HL-60/S4 (cell line): Measurements from ENCODE around the gene SKAP2.
"Not testable (repeated sequence)": the region's sequence is repeated elsewhere in the genome, so short reads cannot be mapped to it uniquely, and the experiment has no call there.

Source experiments
- in situ Hi-C: fragments of 300-500 bp; cut with MboI; formaldehyde crosslinking; loops from 2 replicates; pipeline ENCODE4 v1.14.3; 2022; ENCODE audit warnings: low sequenced_read_pairs

The SKAP2 gene

DNA sequence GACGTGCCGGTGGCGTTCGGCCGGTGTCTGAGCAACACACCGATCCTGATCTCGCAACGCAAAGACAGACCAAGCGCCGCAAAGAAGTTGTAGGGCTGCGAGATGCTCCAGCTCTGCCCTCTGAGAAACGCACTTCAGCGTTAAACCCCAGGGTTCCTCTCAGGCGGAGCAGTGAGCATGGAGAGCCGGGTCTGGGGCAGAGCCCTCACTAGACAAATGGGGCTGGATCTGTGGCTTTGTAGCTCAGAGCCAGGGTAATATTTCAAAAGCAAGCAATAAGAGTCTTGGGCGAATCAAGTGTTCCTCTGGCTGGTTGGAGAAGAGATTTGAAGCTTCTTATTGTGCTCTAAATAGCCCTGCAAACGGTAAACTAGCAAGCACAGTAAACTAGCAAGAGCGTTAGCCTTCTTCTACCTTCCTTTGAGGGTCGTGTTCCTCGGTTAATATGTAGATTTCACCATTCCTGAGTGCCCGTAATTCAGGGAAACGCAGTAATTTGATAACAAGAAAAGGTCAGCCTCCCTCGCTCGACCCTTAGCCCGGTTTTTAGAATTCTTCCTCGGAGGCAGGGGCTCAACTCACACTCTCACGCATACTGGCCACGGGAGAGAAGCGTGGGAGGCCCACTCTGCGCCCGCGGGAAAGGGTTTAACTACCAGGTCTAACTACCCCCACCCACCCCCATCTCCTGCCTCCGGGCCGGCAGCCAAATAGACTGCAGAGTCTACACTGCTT is 6.7 kb downstream of the SKAP2 start:
- in situ Hi-C loops = no loop called here

DNA sequence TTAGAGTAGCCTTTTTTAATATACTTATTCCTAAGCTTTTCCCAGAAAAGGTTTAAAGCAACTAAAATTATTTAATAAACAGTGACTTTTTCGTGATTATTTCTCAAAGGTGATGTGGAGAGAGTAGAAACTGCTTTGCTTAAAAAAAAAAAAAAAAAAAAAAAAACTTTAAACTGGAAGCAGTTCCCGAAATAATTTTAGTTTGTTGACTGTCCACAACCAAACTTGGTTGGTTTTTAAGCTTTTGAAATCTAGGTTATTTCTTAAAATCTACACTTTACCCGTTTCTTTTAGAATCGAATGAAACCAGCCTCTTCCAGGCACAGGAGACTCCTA is 7.3 kb downstream of the SKAP2 start:
- in situ Hi-C loops = no loop called here

DNA sequence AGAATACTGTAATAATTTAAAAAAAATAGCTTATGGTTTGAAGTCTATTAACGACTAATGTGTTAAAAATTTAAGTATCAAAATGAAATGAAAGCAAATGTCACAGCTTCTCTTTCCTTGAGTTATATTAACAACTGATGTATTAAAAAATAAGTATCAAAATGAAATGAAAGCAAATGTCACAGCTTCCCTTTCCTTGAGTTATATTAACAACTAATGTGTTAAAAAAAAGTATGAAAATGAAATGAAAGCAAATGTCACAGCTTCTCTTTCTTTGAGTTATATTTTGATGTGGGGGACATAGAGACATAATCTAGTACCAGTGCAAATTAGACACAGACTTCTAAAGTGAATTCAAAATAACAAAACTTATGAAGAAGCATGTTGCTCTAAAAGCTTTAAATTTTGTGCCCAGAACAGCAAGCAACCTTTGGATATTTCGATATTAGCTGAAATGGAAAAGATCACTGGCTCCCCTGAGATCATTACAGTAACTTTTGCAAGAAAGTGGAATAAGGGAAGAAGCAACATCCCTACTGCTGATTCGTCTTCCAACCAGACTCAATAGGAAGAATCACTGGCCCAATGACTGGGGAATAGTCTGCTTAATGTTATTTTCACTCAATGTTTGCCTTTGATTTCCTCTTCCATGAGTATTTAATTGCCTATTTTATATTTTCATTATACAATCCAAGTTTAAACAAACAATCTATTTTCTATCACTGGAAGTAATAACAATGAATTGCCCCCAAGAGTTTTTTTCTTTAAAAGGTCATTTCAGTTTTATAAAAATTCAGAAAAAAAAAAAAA is 8.0 kb downstream of the SKAP2 start:
- in situ Hi-C loops = no loop called here

DNA sequence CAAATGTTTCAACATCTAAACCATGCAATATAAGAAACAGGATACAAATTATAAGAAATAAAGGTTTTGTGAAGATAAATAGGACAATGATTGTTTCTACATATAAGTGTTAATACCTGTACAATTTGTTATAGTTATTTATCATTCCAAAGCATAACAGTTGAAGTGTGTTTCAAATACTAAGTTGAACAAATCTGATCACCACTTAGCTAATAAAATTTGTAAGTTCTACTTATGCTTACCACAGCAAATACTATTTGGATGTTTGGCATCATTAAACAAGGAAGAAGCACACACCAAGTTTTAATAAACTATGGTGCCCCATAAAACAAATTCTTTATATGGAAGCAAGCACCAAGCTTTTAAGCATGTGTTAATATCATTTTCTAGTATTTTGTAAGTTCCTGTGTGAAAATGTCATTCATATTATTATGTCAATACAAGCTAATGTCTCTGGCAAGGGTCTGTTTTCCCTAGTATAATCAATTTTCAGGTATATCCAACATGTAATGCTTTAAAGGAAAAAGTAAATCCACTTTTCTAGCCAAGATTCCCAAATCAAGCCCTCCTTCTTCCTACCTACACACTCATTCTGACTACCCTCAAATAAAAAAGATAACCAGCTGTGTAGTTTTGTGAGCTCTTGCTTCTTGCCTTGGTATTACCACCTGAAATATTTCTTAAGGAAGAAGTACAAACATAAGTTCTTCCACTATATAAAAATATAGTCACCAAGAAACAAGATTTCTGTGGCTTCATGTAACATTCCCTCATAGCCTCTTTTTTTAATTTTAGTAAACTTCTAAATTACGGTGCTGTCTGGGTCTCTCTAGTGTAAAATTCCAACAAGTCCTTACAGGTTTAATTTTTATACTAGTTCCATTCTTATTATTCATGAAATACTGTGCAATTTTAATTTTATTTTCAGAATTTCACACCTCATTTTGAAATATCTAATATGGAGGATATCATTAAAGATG is 9.2 kb downstream of the SKAP2 start:
- in situ Hi-C loops = no loop called here

DNA sequence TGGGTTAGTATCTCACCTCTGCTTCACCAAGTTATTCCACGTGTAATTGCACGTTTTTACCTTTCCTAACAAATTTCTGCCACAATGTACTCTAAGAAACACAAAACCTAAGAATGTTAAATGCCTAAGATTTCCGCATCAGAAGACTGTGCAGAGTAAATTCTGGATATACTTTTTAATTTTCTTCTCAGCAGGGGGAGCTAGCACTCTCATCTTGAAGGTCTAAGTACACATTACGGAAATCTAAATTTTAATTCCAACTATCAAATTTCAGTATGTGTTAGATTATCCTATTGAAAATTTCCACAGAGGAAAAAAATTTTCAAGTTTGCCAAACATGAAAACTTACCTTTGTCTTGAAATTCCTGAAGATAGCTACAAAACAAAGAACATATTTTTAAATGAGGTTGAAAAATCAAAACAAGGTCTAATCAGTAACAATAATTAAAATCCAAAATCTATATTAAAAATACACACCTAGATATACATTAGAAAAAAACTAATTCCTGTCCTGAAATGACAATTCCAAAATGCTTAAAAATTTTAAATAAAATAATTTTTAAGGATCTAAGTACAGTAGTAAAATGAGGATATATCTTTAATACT is 10.5 kb downstream of the SKAP2 start:
- in situ Hi-C loops = no loop called here

DNA sequence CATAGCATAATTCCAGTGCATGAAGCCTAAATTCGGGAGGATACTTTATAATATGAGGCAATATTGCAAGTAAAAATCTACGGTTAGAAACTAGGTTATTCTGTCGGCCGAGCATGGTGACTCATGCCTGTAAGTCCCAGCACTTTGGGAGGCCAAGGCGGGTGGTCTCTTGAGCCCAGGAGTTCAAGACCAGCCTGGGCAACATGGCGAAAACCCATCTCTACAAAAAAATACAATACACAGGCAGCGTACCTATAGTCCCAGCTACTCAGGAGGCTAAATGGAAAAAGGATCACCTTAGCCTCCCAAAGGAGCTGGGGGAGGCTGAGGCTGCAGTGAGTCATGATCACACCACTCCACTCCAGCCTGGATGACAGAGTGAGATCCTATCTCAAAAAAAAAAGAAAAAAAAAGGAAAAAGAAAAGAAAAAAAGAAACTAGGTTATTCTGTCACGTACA is 14.2 kb downstream of the SKAP2 start:
- in situ Hi-C loops = no loop called here

DNA sequence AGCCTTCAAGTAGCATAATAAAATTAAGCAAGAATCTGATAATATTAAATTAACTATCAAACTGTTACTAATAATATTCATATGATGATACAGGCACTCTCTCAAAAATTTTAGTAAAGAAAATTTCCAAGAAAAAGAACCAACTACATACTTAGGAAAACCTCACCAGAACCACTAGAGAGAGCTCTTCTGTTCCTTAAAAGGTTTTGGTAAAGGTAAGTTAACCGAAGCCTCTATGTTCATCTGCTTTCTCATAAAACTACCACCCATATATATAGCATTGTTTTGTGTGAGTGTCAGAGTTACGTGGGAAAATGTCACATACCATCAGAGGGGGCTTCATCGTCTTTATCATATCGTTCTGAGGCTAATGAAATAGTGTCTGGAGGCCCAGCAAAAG is 20.7 kb downstream of the SKAP2 start:
- in situ Hi-C loops = no loop called here

DNA sequence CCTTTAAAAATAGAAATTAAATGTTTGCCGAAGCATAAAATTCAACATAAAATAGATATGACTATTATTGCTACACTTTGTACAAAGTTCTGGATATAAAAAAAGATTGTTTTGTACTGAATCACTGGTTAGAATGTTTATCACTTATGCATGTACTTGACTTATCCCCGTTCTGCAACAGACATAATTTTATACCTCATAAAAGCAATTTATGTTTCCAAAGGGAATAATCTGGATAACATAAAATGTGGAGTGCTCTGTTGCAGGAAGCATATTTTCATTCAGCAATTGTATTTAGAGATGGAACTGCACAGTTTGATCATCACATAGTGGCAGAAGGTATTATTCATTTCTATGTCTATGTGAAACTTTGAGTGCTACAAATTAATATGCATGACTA is 21.5 kb downstream of the SKAP2 start:
- in situ Hi-C loops = no loop called here

DNA sequence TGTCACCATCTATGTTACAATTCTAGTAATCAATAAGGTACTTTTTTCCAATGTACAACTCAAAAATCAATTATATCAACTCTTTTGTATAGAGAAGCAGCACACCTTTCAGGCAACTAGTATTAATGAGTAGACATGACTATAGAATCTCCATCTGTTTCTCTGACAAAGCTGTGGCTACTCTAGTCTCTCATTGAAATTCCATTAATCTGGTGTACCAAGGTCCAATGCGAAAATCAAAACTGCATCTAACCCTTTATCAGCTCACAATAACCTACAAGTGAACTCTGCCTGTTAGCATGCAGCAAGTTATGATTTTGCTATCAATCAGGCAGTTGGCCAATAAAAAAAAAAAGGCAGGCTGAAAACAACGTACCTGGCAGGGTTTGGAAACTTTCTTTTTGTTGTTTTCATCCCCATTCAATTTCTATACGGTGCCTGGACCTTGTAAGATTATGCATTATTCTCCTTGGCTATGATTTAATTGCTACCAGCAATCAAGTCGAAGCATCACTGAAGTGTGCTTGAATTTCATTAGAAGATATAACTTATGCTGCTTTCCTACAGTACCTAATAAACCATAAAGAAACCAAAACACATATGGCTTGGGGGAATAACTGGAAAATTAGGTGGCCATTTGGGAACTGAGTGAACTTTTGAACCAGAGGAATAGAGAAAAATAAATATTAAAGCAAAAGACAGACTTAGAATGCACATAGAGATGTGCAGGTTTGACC is 23.2 kb downstream of the SKAP2 start:
- in situ Hi-C loops = no loop called here

DNA sequence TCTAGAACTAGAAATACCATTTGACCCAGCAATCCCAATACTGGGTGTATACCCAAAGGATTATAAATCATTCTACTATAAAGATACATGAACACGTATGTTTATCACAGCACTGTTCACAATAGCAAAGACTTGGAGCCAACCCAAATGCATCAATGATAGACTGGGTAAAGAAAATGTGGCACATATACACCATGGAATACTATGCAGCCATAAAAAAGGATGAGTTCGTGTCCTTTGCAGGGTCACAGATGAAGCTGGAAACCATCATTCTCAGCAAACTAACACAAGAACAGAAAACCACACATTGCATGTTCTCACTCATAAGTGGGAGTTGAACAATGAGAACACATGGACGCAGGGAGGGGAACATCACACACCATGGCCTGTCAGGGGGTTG is 27.6 kb downstream of the SKAP2 start:
- in situ Hi-C loops = not testable (repeated sequence)

DNA sequence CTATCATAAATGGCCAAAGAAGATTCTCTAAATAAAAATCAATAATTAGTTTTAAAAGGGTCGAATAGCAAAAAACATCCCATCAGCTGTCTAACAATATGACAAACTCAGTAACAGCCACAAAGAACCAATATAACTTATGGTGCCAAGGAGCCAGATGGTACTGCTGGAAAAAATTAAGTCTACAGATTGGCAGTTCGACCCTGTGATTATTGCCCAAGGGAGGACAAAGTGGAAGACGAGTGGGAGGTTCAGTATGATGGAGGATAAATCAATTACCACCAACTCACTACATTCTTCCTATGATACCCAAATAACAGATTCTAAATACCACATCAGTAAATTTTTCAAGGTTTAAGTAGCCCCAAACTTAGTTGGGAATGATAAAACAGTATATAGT is 49.0 kb downstream of the SKAP2 start:
- in situ Hi-C loops = no loop called here

DNA sequence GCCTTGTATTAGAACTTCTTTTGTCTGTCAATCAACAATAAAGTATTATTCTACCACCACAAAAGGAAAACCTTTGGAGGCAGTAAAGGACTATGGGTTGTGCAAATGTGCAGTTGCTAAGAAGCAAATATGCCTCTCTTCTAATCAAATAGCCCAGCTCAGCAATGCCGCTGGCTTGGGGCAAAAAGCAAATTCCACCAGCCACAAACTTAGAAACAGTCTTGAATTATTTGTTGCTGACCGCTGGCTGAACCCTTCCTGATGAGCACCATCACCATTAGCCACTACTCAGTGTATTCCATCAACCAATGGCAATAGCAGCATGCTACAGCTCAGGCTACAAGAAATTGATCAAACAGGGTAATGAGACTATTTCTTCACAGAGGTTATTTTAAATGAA is 51.0 kb downstream of the SKAP2 start:
- in situ Hi-C loops = no loop called here

DNA sequence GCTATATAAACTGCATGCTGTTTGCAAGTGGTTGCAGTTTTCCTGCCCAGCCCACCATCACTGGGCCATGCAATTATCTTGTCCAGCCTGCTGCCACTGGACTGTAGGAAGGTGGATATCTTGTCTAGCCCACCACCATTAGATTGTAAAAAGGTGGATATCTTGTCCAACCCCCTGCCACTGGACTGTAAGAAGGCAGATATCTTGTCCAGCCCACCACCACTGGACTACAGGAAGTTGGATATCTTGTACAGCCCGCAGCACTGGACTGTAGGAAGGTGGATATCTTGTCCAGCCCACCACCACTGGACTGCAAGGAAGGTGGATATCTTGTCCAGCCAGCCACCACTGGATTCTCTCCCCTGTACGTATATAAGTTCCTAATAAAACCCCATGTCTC is 69.8 kb downstream of the SKAP2 start:
- in situ Hi-C loops = no loop called here

DNA sequence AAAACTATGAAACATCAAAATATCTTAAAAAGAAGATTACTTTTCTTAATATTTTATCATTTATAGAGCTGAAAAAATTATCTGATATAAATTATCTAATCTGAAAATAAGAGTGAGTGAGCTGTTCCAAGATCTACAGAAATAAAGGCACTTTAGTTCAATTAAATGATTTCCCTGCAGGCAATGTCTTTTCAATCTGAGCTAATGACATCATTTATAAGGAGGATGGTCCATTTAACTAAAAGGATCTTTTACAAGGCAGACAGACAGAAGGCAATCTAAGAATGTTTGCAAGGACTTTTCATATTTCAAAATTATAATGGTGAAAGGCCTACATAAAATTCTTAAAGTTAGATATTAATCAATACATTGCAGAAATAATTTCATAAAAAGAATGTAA is 71.8 kb downstream of the SKAP2 start:
- in situ Hi-C loops = no loop called here

DNA sequence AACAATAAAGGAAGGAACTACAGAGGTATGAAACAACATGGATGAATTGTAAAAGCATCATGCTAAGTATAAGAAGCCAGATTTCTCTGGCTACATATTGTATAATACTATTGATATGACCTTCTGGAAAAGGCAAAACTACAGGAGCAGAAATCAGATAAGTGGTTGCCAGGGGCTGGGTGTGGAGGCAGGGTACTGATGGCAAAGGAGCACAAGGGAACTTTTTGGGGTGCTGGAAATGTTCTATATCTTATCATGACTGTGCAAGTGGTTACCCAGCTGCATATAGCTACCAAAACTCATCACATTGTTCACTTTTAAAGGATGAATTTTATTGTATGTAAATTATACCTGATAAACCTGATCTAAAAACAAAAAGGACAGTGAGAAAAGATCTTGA is 72.4 kb downstream of the SKAP2 start:
- in situ Hi-C loops = no loop called here

DNA sequence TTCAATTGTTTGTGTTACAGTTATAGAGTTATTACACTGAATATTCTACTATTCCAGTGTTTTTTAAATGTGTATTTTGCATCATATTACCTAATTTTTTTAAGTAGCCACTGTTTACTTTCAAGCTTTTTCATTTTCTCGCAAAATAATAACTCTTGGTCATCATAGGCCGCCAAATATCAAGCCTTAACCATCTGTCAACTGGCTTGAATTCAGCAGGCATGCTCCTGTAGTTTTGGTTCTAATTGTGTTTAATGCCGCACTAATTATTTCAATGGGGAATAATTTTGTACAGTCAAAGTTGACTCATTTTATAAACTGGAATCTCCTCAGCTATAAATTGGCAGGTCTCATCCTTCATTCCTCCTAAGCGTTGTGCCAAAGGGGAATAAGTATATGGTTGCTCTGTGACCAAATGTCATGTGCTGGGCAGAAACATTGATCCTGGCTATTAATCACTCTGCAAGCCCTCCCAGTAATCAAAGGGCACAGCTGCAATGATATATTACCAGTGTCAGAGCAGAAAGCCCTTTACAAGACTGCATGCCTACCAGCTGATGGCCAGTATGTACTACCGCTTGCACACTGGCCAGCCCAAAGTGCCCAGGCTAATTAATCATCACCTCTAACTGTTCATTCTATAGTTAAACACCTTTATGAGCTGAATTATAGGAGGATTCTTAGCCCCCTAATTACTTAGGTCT is 74.8 kb downstream of the SKAP2 start:
- in situ Hi-C loops = no loop called here

DNA sequence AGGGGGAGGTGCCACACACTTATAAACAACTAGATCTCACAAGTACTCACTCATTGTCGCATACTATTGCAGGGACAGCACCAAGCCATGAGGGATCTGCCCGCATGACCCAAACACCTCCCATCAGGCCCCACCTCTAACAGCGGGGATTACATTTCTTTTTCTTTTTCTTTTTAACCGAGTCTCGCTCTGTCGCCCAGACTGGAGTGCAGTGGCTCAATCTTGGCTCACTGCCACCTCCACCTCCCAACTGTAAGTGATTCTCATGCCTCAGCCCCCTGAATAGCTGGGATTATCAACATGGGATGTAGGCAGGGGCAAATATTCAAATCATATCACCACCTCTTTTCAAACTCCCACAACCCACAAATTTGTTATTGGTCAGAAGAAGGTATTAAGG is 76.7 kb downstream of the SKAP2 start:
- in situ Hi-C loops = no loop called here

DNA sequence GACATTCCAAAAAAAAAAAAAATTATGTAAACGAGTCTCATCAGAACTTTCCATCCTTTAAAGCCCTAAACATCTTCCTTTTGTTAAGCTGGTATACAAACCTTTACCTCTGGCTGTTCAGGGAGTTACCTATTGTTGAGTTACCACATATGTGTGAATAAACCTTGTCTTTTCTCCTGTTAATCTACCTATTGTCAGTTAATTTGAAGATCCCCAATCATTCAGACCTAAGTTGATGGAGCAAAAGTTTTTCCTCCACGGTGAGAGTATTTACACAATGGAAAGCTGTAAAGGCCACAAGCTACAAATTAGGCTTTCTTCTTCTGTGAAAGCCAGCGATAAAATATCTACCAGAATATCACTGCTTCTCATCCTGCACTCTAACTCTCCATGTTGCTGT is 80.3 kb downstream of the SKAP2 start:
- in situ Hi-C loops = no loop called here

DNA sequence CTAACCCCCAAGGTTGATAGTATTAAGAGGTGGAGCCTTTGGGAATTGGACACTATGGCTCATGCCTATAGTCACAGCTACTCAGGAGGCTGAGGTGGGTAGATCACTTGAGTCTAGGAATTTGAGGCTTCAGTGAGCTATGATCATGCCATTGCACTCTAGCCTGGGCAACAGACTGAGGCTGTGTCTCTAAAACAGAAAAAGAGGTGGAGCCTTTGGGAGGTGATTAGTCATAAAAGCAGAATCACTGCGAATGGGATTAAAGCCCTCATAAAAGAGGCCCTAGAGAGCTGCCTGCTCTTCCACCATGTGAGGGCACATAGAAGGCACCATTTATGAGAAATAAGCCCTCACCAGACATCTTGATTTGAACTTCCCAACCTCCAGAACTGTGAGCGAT is 81.9 kb downstream of the SKAP2 start:
- in situ Hi-C loops = no loop called here
